AG20443 (cell line): ENCODE results near the gene RPL35.

ENCODE experiments used
- DNase-seq: peaks from one replicate; pipeline ENCODE4 v3.0.0; 2012; ENCODE audit warnings: low spot score, mixed read lengths

The RPL35 gene

DNA sequence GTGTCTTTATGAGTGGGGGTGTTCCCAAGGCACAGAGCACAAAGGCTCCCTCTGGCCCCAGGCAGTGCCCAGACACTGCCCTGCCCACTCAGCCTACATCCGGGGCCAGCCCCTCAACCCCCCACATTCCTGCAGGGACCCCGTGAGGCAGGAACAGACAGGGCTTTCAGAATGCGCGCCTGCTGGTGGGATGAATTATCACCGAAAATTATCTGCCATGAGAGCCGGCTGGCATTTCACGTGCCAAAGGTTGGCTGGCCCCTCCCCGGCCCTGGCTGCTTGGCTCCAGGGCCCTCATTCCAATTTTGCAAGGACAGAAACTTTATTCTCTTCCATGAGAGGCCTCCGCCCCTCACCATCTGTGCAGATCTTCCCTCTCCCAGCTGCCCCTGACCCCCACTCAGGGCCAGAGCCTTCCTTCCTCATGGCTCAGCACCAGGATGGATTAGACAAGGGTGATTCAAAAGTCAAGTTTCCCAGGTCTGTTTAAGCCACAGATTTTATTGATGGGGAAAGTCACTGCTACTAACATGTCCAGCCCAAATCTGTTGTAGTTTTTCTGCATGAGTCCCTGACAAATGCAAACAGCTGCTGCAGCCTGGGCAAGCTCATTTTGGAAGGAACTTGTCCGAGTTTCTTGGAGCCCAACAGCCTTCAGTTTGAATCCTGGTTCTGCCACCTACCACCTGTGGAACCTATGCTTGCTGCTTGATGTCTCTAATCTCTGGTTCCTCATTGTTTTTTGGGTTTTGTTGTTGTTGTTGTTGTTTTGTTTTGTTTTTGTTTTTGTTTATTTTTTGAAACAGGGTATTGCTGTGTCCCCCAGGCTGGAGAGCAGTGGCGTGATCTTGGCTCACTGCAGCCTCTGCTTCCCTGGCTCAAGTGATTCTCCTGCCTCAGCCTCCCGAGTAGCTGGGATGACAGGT lies 40.8 kb downstream of the RPL35 start:
- no peak for DNase-seq

DNA sequence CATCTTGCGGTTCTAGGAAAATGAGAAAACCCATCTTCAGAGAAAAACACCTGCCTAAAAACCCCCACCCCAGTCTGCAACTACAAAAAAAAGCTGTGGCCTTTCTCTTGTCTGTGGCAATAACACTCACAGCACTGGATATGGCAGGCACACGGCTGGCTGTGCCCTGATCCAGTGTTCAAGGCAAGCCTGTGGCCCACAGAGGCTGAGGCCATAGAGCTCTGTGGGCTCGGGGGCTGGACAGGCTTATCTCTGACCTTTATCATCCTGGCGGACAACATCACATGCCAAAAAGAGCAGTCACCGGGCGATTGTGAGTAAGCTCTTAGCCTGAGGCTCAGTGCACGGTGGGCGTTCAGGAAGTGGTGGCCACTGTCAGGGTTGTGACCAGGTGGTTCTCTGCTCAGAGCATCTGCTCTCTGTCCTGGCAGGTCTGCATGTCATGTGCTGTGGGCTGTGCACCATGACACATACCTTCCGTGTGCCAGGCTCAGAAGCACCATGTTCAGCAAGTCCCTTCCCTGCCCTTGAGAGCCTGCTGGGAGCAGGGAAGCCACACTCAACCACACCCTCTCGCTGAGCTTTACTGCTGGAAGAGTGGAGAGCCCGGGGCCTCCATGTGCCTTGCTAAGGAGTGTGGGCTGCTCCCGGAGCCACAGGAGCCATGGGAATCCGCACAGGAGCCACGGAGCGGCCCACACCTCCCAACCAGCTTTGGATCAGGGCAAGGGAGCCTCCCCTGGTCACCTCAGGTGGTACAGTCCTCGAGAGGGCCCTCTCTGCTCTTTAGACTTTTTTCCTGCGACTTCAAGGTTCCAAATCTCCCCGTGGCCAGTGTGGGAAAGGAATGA lies 43.1 kb downstream of the RPL35 start:
- DNase-seq, result peak; percentile 47

DNA sequence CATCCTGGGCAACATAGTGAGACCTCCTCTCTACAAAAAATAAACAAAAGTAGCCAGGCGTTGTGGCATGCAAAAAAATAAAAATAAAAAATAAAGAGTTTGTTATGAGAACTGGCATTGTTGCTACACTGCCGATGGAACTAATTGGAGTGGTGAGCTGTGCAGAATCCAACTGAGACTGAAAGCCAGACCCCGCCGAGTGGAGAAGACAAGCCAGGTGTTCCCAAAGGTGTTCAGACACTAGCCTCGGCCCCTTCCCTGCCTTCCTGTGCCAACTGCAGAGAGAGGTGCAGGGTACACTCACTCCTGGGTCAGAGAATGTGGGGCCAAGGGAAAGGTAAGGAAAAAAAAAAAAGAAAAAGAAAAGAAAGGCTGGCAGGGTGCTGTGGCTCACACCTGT lies 46.2 kb downstream of the RPL35 start:
- DNase-seq, result no peak

DNA sequence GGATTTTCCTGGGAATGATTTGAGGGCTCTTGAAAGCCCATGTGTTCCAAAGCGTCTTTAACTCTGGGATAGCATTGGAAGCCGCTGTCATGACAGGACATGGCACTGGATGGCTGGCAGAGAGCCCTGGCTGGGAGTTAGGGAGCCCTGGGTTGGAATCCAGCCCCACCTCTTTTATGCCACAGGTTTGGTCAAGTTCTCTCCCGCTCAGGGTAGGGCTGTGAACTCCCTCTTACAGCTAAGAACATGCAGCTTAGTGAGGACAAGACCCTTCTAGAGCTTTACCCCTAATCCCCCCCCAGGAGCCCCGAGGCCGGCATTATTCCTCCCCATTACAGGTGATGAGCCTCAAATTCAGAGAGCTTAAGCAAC lies 47.6 kb downstream of the RPL35 start:
- DNase-seq, result no peak

DNA sequence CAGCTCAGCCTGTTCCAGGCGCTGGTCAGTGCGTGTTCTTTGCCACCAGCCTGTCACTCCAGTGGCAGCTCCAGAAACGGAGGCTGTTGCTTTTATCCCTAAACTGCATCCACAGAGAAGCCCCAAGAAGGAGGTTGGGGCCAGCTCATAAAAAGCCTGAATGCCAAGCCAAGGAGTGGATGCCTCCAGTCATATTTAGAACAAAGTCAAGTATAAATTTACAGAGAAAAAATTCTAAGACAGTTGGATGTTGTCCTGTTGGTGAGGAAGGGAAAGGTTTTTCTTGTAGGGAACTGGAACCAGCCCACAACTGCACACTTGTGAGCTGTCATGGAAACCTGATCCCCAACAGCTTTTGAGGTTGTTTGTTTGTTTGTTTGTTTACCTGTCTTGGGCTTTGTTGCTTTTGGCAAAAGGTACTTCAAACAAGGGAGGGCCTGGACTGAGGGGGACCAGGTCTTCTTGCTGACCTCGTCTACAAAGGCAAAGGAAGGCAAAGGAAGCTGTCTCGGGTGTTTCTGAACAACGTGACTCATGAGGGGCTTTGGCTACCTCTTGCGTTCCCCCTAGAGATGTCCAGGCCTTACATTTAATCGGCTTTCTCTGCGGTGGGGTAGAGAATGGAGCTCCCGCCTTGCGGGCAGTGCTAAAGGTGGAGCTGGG lies 48.1 kb downstream of the RPL35 start:
- DNase-seq, result no peak

DNA sequence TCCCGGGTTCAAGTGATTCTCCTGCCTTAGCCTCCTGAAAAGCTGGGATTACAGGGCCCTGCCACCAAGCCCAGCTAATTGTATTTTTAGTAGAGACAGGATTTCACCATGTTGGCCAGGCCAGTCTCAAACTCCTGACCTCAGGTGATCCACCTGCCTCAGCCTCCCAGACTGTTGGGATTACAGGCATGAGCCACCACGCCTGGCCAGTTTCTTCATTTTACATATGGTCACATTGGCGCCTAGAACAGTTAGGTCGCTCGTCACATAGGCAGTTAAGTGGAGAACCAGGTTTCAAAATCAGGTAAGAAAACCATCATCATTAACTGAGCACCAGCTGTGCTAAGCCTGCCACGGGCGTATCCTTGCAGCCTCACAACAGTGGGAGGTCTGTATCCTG lies 48.7 kb downstream of the RPL35 start:
- no peak for DNase-seq

DNA sequence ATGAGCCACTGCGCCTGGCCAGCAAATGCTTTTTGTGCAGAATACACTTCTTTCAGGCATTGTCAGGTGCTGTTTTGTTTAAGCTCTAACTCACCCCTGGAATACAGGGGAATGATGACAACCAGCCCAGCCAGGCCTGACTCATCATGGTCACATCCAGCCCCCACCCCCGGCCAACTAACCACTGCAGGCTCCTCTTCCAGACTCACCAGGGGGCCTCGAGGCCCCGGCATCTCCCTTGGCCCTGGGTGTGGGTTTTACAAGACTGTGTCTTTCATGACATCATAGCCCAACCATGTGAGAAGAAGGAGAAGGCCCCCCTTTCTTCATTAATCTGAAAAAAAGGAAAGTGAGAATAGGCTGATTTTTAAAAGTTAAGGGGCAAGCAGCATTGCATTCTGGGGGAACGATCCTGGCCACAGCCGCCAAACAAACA lies 49.3 kb downstream of the RPL35 start:
- peak; percentile 96 for DNase-seq

DNA sequence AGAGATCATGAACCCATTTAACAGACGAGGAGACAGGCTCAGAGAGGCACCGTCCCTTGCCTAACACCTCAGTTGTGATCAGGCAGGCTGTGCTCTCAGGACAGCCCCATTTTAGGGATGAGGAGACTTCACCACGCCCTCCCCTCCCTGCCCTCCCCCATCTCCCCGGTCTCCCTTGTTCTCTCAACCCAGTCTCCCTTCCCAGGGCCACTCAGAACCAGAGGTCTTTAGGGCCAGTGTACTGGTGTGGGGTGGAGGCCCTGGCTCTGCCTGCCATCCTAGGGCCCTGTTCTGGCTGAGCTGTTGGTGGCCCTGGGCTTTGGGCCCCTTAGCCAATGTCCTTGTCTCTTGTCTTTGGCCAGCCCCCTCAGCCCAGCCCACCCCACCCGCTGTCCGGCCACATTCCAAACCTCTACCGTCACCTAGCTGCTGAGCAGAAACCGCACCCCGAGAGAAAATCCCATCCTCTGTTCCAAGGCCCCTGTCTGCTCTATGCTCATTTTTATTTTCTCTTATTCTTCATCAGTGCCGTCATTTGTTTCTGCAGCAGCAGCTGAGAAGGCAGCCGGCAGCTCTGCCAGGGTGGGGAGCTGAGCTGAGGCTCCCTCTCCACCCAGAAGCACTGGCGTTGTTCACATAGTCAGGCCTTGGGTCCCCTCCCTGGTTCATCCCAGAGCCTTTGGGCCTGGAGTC lies 50.9 kb downstream of the RPL35 start:
- peak; percentile 87 for DNase-seq

DNA sequence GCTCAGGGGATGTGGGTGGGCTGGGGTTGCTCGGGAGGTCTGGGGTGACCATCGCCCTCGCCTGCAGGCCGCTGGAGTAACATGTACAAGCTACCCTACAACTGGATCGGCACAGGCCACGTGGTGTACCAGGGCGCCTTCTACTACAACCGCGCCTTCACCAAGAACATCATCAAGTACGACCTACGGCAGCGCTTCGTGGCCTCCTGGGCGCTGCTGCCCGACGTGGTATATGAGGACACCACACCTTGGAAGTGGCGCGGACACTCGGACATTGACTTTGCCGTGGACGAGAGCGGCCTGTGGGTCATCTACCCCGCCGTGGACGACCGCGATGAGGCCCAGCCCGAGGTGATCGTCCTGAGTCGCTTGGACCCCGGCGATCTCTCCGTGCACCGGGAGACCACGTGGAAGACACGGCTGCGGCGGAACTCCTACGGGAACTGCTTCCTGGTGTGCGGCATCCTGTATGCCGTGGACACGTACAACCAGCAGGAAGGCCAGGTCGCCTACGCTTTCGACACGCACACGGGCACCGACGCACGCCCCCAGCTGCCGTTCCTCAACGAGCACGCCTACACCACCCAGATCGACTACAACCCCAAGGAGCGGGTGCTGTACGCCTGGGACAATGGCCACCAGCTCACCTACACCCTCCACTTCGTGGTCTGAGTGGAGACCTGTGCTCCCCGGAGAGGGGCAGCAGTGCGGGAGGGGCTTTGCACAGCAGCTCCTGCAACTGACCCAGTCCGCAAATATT lies 51.8 kb downstream of the RPL35 start:
- no peak for DNase-seq

DNA sequence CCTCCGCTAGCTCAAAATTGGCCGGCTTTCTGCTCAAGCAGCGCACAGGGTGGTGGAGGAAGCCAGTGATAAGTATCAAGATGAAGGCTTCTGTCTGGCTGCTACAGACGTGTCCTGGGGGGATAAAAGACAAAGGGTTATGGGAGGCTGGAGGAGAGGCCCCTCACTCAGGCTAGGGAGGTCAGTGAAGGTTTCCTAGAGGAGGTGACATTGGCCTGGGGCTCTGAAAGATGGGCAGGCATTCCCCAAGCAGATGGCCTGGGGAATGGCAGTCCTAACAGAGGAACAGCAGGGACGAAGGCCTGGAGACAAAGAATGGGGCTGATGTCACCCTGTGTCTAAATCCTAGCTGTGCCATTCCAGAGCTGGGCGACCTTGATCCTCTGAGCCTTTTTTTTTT lies 52.5 kb downstream of the RPL35 start:
- no peak for DNase-seq

DNA sequence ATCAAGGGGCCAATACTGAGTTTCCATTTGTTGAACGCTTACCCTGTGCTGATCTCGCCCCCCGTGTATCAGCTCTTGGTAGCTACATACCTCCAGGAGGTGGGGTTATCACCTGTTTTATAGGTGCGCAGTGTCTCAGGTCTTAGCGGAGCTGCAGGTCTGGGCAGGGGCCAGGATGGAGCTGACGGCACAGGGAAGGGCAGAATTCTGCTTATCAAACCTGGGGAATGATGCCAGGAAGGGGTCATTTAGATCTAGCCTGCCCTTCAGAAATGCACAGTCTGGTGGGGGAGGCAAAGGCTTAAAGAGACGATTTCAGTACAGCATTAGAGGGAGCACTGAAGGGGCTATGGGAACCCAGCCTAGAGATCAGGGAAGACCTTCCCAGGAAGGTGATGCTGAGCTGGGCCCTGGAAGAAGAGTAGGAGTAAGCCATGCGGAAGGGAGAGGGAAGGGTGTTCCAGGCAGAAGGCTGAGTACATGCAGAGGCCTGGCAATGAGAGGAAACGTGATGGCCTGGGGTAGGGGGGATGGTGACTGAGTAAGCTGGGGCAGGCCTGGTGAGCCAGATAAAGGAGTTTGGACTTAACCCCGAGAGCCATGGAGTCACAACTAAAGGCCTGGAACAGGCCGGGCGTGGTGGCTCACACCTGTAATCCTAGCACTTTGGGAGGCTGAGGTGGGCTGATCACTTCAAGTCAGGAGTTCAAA lies 53.4 kb downstream of the RPL35 start:
- DNase-seq, result no peak
